ENCODE data around the gene EPHB3. TPM values are rescaled to one million over a fixed set of nuclear protein-coding genes. Genes with fewer than 3 reads are reported as not detected.

EPHB3 gene
- total and polyA plus RNA-seq, 9 donors, result 2.1 to 31.0 (median 10.6) TPM

GRCh38 chr3:184576457-184577240 lies 15.1 kb downstream of the EPHB3 start:
- TF ChIP-seq CTCF (IDR thresholded peaks at IDR 0.05) (no peak), EP300 (IDR thresholded peaks at IDR 0.05) (no peak), POLR2A (IDR thresholded peaks at IDR 0.05) (no peak)
- no peak for DNase-seq
- Histone ChIP-seq H3K9me3 (no peaks in the 10 kb centered on the region), H3K4me3 (no peak overlapping the region), H3K36me3 (no peaks in the 10 kb centered on the region), H3K27me3 (no peaks in the 10 kb centered on the region), H3K27ac (no peak overlapping the region), H3K4me1 (ENCODE audit: insufficient read depth) (peaks cover 2% of the 10 kb centered on the region)
- intact Hi-C loops (cut with DNase I), result loop anchor here in 1 of 4 donors (5.0 kb wide), 1 partner anchor 141 kb away; no protein-coding TSS in a partner anchor
- 87 to 88% (median 88%) methylated on average over 25 of the region's 25 CpGs for WGBS, 3 donors

- intact Hi-C loops (cut with DNase I), result loop anchor here in 1 of 4 donors (5.0 kb wide), 1 partner anchor 140 kb away; no protein-coding TSS in a partner anchor
- no peak for DNase-seq
- Histone ChIP-seq H3K36me3 (no peaks in the 10 kb centered on the region), H3K4me1 (ENCODE audit: insufficient read depth) (peaks cover 4% of the 10 kb centered on the region), H3K4me3 (no peak overlapping the region), H3K27me3 (no peaks in the 10 kb centered on the region), H3K27ac (no peak overlapping the region), H3K9me3 (no peaks in the 10 kb centered on the region)
- 92 to 93% (median 93%) methylated on average over 15 of the region's 15 CpGs for WGBS, 3 donors
- TF ChIP-seq CTCF (IDR thresholded peaks at IDR 0.05) (no peak), POLR2A (IDR thresholded peaks at IDR 0.05) (no peak), EP300 (IDR thresholded peaks at IDR 0.05) (no peak)
These were observed 16.0 kb downstream of the EPHB3 start for GRCh38 chr3:184577546-184577945.

- TF ChIP-seq POLR2A (IDR thresholded peaks at IDR 0.05) (no peak), CTCF (IDR thresholded peaks at IDR 0.05) (no peak), EP300 (IDR thresholded peaks at IDR 0.05) (no peak)
- Histone ChIP-seq H3K27me3 (no peaks in the 10 kb centered on the region), H3K4me1 (ENCODE audit: insufficient read depth) (peaks cover 7% of the 10 kb centered on the region), H3K4me3 (no peak overlapping the region), H3K36me3 (no peaks in the 10 kb centered on the region), H3K9me3 (no peaks in the 10 kb centered on the region), H3K27ac (no peak overlapping the region)
- 86 to 94% (median 90%) methylated on average over 7 of the region's 7 CpGs for WGBS, 3 donors
- no peak for DNase-seq
- intact Hi-C loops (cut with DNase I), result loop anchor here in 1 of 4 donors (5.0 kb wide), 1 partner anchor 139 kb away; no protein-coding TSS in a partner anchor
These were observed 16.6 kb downstream of the EPHB3 start for GRCh38 chr3:184578218-184578617.

GRCh38 chr3:184578822-184579221 lies 17.2 kb downstream of the EPHB3 start:
- Histone ChIP-seq H3K9me3 (no peaks in the 10 kb centered on the region), H3K27me3 (no peaks in the 10 kb centered on the region), H3K27ac (no peak overlapping the region), H3K4me1 (ENCODE audit: insufficient read depth) (peaks cover 7% of the 10 kb centered on the region), H3K4me3 (no peak overlapping the region), H3K36me3 (no peaks in the 10 kb centered on the region)
- 74 to 79% (median 74%) methylated on average over 7 of the region's 7 CpGs for WGBS, 3 donors
- intact Hi-C loops (cut with DNase I), result loop anchor here in 1 of 4 donors (5.0 kb wide), 1 partner anchor 138 kb away; no protein-coding TSS in a partner anchor
- TF ChIP-seq CTCF (IDR thresholded peaks at IDR 0.05), result no peak
- TF ChIP-seq POLR2A (IDR thresholded peaks at IDR 0.05), result no peak
- TF ChIP-seq EP300 (IDR thresholded peaks at IDR 0.05), result no peak
- DNase-seq, result no peak
